Measurements from ENCODE around the gene LIG3.
"Not testable (repeated sequence)": the region's sequence is repeated elsewhere in the genome, so short reads cannot be mapped to it uniquely, and the experiment has no call there.

Gene LIG3

DNA sequence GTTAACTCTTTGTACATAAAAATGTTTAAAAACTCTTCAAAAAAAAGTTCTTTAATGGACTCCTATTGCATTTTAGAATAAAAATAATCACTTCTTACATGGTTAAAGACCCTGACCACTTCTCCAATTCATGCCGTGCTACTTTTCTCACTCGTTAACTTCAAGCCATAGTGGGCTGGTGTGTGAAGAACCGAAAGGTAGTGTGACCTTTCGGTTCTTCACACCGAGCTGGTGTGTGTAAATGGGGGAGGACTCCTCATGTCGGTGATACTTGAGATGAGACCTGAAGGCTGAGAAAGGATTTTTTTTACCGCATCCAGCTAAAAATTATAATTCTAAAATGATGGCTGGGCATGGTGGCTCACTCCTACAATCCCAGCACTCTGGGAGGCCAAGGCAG is 61.1 kb downstream of the LIG3 start:
- no peak for DNase-seq (ENCODE audit: low read depth in 2 of 2)

DNA sequence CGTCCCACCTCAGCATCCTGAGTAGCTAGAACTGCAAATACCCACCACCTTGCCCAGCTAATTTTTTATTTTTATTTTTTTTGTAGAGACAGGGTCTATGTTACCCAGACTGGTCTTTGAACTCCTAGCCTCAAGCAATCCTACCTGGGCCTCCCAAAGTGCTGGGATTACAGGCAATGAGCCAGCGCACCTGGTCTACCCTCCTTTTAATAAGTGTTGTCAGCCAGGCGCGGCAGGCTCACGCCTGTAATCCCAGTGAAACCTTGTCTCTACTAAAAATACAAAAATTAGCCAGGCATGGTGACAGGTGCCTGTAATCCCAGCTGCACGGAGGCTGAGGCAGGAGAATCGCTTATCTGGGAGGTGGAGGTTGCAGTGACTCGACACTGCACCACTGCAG is 63.9 kb downstream of the LIG3 start:
- DNase-seq (ENCODE audit: low read depth in 2 of 2): no peak

DNA sequence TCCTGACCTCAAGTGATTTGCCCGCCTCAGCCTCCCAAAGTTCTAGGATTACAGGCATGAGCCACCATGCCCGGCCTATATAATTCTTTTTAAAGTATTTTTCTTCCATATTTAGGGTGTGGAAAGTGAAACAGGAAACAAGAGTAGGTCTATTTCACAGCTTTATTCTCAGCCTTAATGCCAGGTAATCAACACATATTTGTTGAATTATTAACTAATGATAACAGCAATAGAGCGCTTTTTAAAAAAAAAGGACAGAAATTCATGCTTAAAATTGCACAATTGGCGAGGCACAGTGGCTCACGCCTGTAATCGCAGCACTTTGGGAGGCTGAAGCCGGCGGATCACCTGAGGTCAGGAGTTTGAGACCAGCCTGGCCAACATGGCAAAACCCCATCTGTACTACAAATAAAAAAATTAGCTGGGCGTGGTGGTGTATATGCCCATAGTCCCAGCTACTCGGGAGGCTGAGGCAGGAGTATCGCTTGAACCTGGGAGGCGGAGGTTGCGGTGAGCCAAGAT is 65.2 kb downstream of the LIG3 start:
- DNase-seq (ENCODE audit: low read depth in 2 of 2): not testable (repeated sequence)

DNA sequence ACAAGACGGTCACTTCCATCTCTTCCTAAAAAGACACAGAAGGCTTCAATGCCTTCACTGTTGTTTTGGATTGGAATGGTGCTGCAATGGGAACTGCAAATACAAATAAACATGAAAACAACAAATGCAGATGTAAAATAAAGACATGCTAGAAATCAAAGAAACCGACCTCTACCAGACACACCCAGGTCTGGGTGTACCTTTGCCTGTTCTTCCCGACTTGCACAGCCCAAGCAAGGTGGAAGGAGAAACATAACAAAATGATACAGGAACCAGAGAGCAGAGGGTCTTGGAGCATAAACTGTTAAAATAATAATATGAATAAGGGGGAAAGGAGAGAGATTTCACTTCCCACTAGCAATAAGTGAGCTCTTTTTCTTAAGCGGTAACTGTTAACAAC is 65.9 kb downstream of the LIG3 start:
- no peak for DNase-seq (ENCODE audit: low read depth in 2 of 2)

DNA sequence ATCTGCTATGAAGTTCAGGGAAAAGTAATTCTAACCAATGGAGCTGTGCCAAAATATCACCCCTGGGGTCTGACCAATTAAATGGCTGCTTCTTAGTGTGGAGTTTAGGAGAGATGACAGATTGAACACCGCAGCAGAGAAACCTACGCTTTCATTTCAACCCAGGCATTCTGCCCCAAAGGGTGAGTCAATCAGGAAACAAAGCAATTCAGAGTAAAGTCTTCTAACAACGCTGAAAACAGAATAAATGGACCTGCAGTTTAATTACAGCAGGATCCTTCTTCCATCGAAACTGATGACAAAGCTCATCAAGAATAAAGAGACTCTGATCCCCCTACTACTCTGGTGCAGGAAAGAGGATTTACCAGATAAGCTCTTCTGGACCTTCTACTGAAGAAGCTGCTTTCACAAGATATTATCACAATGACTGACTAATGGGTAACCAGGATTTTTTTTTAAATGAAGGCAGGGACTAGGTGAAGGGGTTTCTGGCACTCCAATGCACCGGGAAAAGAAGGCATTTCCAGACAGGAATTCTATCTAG is 66.5 kb downstream of the LIG3 start:
- peak in 1 of 2 donors; percentile 47 for DNase-seq (ENCODE audit: low read depth in 2 of 2)

DNA sequence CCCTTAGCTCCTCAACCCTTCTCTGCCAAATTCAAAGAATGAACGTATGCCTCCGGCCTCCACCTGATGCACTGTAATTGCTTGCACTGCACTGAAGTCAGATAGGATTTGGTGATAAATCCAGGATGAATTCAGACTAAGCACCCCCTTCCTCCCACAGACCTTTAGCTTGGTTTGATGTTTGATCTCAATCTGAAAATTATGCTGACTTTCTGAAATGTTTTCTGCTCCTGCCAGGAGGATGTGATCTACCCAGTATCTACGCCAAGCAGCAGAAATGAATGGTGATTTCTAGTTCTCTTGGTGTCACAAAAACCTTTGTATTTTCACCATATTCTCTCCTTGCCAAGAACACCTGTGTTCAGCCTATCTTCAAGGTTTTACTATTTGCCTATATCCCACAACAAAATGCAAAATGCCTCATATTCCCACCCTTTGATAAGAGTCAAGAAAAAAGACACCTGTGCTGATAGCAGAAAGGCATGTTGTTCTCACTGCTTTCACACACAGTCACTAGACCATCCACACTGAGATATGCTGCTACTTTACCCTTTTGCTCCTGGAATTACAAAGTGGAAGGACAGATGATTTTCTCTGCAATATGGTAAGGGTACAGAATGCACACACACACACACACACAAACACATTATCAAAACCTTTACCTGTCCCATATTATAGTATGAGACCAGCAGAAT is 68.5 kb downstream of the LIG3 start:
- no peak for DNase-seq (ENCODE audit: low read depth in 2 of 2)

DNA sequence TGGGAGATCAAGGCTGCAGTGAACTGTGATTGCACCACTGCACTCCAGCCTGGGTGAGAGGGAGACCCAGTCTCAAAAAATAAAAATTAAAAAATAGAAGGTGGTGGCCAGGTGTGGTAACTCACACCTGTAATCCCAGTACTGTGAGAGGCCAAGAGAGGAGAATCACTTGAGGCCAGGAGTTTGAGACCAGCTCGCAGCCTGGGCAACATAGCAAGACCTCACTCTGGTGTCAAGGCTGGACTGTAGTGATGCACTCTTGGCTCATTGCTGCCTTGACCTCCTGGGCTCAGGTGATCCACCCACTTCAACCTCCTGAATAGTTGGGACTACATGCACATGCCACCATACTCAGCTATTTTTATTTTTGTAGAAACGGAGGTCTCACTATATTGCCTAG is 69.9 kb downstream of the LIG3 start:
- DNase-seq (ENCODE audit: low read depth in 2 of 2): no peak

DNA sequence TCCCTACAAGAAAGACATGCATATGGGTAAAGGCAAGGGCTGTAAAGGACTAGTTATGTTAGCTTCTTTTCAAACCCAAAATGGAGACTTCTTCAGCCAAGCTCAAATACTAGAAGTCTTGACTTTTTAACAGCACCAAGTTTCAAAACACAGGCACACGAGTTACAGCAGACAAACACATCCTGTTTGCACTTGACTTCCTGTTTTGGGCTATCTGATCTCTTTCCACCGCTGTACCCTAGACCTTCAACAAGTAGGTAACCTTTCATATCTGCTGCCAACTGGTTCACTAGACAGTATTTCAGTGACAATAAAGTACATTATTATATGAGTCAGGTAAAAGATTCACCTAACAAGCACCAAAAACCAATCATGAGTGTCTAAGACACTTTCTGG is 70.9 kb downstream of the LIG3 start:
- DNase-seq (ENCODE audit: low read depth in 2 of 2): no peak

DNA sequence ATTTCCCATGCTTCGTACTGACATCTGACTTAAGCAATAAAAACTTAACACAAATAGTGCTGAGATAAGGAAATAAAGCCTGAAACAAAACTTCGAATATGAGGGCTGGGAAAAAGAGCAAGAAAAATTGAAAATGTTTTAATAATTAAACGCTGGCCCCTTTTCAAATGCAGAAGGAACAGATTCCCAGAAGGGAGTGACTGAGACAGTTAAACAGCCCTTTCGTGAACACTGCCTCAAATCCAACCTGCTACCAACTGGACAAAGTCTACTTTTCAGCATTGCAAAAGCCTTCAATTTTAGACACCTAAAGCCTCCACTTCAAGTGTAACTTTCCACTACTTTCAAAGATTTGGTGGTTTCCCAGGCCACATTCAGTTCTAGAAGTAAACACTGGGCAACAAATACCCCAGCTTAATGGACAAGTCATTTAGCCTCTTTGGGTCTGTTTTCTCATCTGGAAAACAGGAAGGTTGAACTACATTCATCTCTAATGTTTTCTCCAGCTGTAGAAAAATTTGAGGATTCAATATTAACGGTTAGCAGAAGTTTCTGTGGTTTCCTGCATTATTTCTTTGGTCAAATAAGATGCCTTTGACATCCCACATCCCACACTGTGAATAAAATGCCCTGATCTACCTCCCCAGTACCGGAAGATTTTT is 71.4 kb downstream of the LIG3 start:
- DNase-seq (ENCODE audit: low read depth in 2 of 2): no peak

DNA sequence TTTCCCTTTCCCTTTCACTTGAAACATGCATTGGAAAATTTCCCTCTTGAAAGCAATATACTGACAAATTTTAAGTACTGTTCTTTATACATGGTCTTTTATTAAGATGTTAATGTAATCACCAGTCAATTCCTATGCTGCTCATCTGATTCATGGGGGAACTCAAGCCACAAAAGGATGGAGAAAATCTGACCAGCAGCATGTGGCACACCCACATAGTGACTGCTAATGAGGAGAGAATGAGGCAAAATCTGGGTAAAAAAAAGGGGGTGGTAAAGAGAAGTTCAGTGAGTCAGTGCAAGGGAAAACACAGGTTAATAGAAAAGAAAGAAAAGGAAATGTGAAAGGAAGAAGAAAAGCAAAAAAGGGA is 71.9 kb downstream of the LIG3 start:
- DNase-seq (ENCODE audit: low read depth in 2 of 2): no peak

DNA sequence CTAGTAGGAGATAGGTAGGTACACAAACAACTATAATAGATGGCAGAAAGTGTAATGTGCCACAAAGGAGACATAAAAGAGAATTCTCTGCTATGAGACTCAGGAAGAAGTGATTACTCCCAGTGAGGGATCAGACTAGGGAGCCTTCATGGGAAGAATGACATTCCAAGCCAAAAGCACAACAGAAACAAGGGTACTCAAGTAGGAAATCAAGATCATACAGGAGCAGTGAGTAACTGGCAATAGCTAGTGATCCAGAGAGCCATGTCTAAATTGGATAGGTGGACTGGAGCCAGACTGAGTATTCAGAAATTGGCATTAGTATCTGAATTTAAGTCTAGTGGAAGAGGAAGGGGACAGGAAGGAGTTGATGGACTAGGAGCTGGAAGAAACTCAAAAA is 72.5 kb downstream of the LIG3 start:
- no peak for DNase-seq (ENCODE audit: low read depth in 2 of 2)

DNA sequence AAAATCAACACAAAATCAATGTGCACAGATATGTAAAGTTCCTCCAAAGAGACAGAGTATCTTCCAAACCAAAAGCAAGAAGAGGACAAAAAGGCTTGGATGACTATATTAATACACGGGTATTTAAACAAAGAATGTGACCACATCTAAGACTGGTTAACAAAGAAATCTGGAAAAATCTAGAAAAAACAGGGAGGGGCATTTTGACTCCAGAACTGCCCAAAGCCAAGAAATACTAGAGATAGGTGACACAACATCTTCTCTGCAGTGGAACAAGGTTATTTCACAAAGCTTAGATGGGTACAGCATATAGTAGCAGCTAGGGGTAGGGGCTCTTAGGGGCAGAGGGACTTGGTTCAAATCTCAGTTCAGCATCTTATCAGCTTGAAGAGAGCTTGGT is 72.9 kb downstream of the LIG3 start:
- no peak for DNase-seq (ENCODE audit: low read depth in 2 of 2)

DNA sequence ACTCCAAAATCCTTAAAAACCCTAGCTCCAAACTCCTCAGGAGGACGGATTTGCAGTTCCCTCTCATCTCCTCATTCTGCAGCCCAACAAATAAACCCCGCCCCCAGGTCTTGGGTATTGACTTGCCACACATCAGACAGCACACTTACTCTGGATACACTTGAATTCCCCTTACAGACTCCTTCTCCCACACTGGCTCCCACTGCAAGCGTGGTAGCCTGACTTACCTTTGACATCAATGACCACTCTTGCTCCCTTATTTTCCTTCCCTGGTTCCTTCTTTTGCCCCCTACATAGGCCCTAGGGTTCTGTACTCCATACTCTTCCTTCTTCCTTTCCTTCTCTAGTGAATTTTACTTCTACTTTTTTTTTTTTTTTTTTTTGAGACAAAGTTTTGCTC is 75.7 kb downstream of the LIG3 start:
- DNase-seq (ENCODE audit: low read depth in 2 of 2): no peak

DNA sequence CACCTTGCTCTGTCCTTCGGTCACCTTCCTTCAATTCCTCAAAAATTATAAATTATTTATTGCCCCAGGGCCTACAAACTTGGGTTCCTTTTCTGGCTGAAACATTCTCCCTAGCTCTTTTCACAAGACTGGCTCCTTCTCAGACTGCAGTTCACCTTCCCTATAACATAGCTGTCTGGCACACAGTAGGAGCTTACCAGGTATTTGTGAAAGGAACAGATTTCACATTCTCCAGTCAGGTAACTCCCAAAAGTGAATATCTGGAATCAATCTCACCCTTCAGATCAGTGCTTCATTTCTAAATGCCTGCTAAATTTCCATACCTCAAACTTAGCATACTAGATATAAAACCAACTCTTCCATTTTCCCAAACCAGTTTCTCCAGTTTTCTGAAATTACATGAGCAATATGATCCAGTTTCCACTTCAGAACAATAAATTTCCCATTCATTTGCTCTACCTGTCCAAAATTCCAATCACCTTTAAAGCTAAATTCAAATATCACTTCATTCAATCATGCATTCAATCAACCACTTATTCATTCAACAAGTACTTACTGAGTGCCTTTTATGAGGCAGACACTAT is 77.1 kb downstream of the LIG3 start:
- no peak for DNase-seq (ENCODE audit: low read depth in 2 of 2)
